Spinal cord (tissue), 10 donors: ENCODE measurements around the gene ATP5F1E. TPM values are rescaled to one million over a fixed set of nuclear protein-coding genes. Genes with fewer than 3 reads are reported as not detected.

Source experiments
- DNase-seq, 6 donors: peaks; one replicate each; pipeline versions ENCODE4 v3.0.0 to v3.0.0-alpha.2; 2013 to 2015; ENCODE audit warnings: low spot score in 6 of 6, low read depth in 4 of 6
- H3K27ac ChIP-seq: one replicate; pipeline ENCODE4 v1.5.1; 2013; ENCODE audit warnings: low read depth, low read length, control low read depth
- H3K27me3 ChIP-seq: one replicate; pipeline ENCODE4 v1.6.1; 2013; ENCODE audit warnings: low read length; ENCODE audit not compliant: control insufficient read depth, insufficient read depth
- H3K36me3 ChIP-seq: one replicate; pipeline ENCODE4 v1.6.1; 2013; ENCODE audit warnings: low read length; ENCODE audit not compliant: control insufficient read depth, insufficient read depth
- H3K4me1 ChIP-seq: one replicate; pipeline ENCODE4 v1.6.1; 2013; ENCODE audit warnings: low read length; ENCODE audit not compliant: control insufficient read depth, insufficient read depth
- H3K4me3 ChIP-seq: one replicate; pipeline ENCODE4 v1.5.1; 2013; ENCODE audit warnings: low read depth, low read length, control low read depth
- H3K9me3 ChIP-seq: one replicate; pipeline ENCODE4 v1.6.1; 2013; ENCODE audit warnings: low read length; ENCODE audit not compliant: control insufficient read depth, insufficient read depth
- WGBS: methylation state at CpG from one replicate; pipeline ENCODE4 v1.1.5; 2013; ENCODE audit warnings: missing lambda C conversion rate; ENCODE audit not compliant: insufficient coverage; 5-methylcytosine and 5-hydroxymethylcytosine counted together
- polyA plus RNA-seq, 2 donors: library from polyadenylated mRNA; unstranded; fragments of 120-200 nt; gene quantifications; one replicate each; pipeline ENCODE4 v1.2.1, GENCODE V29; 2013; ENCODE audit not compliant: insufficient read length in 2 of 2
- total RNA-seq, 2 donors: library from RNA; depleted of rRNA in 1 of 2; stranded (reverse); fragments of 120-200 nt in 1 of 2; fragments of >200 nt in 1 of 2; gene quantifications; one replicate each; pipeline versions ENCODE4 v1.2.3 to v1.2.4, GENCODE V29; 2013 to 2014
- donor health status: healthy.

ATP5F1E gene
- total and polyA plus RNA-seq, 4 donors = 30.7 to 270 (median 167) TPM

- Histone ChIP-seq H3K27me3 (no peaks in the 10 kb centered on the region), H3K27ac (no peak overlapping the region), H3K4me3 (no peak overlapping the region), H3K9me3 (no peaks in the 10 kb centered on the region), H3K36me3 (peaks cover 24% of the 10 kb centered on the region), H3K4me1 (peaks cover 6% of the 10 kb centered on the region)
- DNase-seq = peak in 1 of 6 donors; percentile 84
- WGBS = 77% methylated on average over 2 of the region's 4 CpGs
Measured at GRCh38 chr20:59025511-59025910, 6.6 kb downstream of the ATP5F1E start.

- peaks cover 6% of the 10 kb centered on the region for H3K4me1 ChIP-seq
- no peak overlapping the region for H3K27ac ChIP-seq
- 90% methylated on average over 1 of the region's 2 CpGs for WGBS
- no peak overlapping the region for H3K4me3 ChIP-seq
- no peaks in the 10 kb centered on the region for H3K27me3 ChIP-seq
- DNase-seq = no peak
- H3K36me3 ChIP-seq = peaks cover 24% of the 10 kb centered on the region
- H3K9me3 ChIP-seq = no peaks in the 10 kb centered on the region
Measured at GRCh38 chr20:59025086-59025485, 7.0 kb downstream of the ATP5F1E start.

GRCh38 chr20:59024111-59024530, 8.0 kb downstream of the ATP5F1E start:
- 97% methylated on average over 24 of the region's 24 CpGs for WGBS

GRCh38 chr20:59023616-59024015, 8.5 kb downstream of the ATP5F1E start:
- Histone ChIP-seq H3K36me3 (peaks cover 30% of the 10 kb centered on the region), H3K27ac (no peak overlapping the region), H3K9me3 (no peaks in the 10 kb centered on the region), H3K4me3 (no peak overlapping the region), H3K27me3 (no peaks in the 10 kb centered on the region), H3K4me1 (peaks cover 6% of the 10 kb centered on the region)
- no peak for DNase-seq
- WGBS = 95% methylated on average over 13 of the region's 13 CpGs

More at GRCh38 chr20:59024111-59024530, 8.0 kb downstream of the ATP5F1E start:
- H3K27ac ChIP-seq = no peak overlapping the region
- no peak for DNase-seq
- peaks cover 25% of the 10 kb centered on the region for H3K36me3 ChIP-seq
- peaks cover 6% of the 10 kb centered on the region for H3K4me1 ChIP-seq
- no peaks in the 10 kb centered on the region for H3K9me3 ChIP-seq
- H3K27me3 ChIP-seq = no peaks in the 10 kb centered on the region
- H3K4me3 ChIP-seq = no peak overlapping the region

GRCh38 chr20:59022754-59023153, 9.4 kb downstream of the ATP5F1E start:
- Histone ChIP-seq H3K9me3 (no peaks in the 10 kb centered on the region), H3K4me3 (no peak overlapping the region), H3K27me3 (no peaks in the 10 kb centered on the region), H3K27ac (no peak overlapping the region), H3K36me3 (peaks cover 30% of the 10 kb centered on the region), H3K4me1 (peaks cover 6% of the 10 kb centered on the region)
- DNase-seq = no peak
- 94% methylated on average over 14 of the region's 15 CpGs for WGBS

GRCh38 chr20:59020938-59021551, 11.1 kb downstream of the ATP5F1E start:
- Histone ChIP-seq H3K4me3 (no peak overlapping the region), H3K27me3 (no peaks in the 10 kb centered on the region), H3K27ac (no peak overlapping the region), H3K4me1 (peaks cover 3% of the 10 kb centered on the region), H3K9me3 (no peaks in the 10 kb centered on the region), H3K36me3 (peaks cover 28% of the 10 kb centered on the region)
- WGBS = 0% methylated on average over 1 of the region's 5 CpGs
- DNase-seq = peak in 2 of 6 donors; percentile 16 to 62

- no peaks in the 10 kb centered on the region for H3K27me3 ChIP-seq
- peaks cover 31% of the 10 kb centered on the region for H3K36me3 ChIP-seq
- 89% methylated on average over 3 of the region's 5 CpGs for WGBS
- H3K4me1 ChIP-seq = peaks cover 3% of the 10 kb centered on the region
- H3K27ac ChIP-seq = no peak within 1 kb of the TSS
- H3K9me3 ChIP-seq = no peaks in the 10 kb centered on the region
- H3K4me3 ChIP-seq = no peak within 1 kb of the TSS
- no peak for DNase-seq
Measured at GRCh38 chr20:59019217-59019616, 12.9 kb downstream of the ATP5F1E start, which contains the start of gene TUBB1. TUBB1 (plus strand) TSS chr20:59019429; CDS start chr20:59019523, 94 bp downstream.

- H3K4me1 ChIP-seq = no peaks in the 10 kb centered on the region
- DNase-seq = no peak
- H3K36me3 ChIP-seq = peaks cover 27% of the 10 kb centered on the region
- no peaks in the 10 kb centered on the region for H3K9me3 ChIP-seq
- no peak overlapping the region for H3K4me3 ChIP-seq
- 94% methylated on average over 7 of the region's 10 CpGs for WGBS
- H3K27ac ChIP-seq = no peak overlapping the region
- H3K27me3 ChIP-seq = no peaks in the 10 kb centered on the region
Measured at GRCh38 chr20:59018817-59019216, 13.3 kb downstream of the ATP5F1E start.

- H3K4me1 ChIP-seq = no peaks in the 10 kb centered on the region
- no peak overlapping the region for H3K4me3 ChIP-seq
- WGBS = 89% methylated on average over 13 of the region's 16 CpGs
- peaks cover 21% of the 10 kb centered on the region for H3K36me3 ChIP-seq
- H3K9me3 ChIP-seq = no peaks in the 10 kb centered on the region
- DNase-seq = no peak
- no peak overlapping the region for H3K27ac ChIP-seq
- H3K27me3 ChIP-seq = no peaks in the 10 kb centered on the region
Measured at GRCh38 chr20:59017493-59018231, 14.5 kb downstream of the ATP5F1E start.
